ENCODE measurements around the gene SYNCRIP. TPM values are rescaled to one million over a fixed set of nuclear protein-coding genes. Genes with fewer than 3 reads are reported as not detected.

SYNCRIP gene
- total and polyA plus RNA-seq, 2 of the 13 experiments (the other 11 are each of a cell fraction or from before 2014, with no cell fraction given), result 8.1 to 112 TPM

DNA sequence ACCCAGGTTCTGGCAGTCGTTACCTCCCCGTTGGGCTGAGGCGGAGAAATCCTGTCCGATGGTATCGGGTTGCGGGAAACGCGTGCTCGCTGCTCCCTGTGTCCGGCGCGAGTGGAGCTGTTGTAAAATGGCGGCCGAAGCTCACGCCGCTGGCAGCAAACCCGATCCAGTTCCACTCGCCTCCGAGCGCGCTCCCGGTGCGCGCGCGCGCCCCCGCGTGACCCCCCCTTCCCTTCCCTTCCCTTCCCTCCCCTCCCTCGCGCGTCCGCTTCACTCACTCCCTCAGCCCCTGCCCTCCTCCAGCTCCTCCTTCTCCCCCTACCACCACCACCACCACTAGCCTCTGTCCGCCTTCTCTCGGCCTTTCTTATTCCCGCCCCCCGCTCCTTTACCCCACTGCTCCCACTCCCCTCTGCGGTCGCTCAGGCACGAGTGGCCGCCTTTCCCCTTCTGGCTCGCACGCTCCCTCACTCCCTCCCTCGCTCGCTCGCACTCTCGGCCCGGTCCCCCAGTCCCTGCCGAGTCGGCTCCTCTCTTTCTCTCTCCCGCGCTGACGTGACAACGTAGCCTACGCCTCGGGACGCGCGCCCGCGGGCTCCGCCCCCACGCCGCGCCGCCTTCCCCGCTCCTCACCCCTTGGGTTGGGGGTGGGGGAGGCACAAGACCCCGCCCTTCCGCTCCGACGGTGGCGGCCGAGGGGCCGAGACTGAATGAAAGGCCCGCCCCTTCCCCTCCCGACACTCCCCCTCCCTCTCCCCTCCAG lies at the start of gene SYNCRIP (continued):
- TF ChIP-seq ZNF496 (CRISPR knock-in tag; IDR thresholded peaks at IDR 0.05; ENCODE audit: insufficient replicate concordance), result no peak
- no peak for TF ChIP-seq RELA (CRISPR knock-in tag; IDR thresholded peaks at IDR 0.05)
- no peak for TF ChIP-seq TBL1XR1 (IDR thresholded peaks at IDR 0.05; ENCODE audit: borderline replicate concordance, low read length, partially characterized antibody)
- TF ChIP-seq, protein P1, sequence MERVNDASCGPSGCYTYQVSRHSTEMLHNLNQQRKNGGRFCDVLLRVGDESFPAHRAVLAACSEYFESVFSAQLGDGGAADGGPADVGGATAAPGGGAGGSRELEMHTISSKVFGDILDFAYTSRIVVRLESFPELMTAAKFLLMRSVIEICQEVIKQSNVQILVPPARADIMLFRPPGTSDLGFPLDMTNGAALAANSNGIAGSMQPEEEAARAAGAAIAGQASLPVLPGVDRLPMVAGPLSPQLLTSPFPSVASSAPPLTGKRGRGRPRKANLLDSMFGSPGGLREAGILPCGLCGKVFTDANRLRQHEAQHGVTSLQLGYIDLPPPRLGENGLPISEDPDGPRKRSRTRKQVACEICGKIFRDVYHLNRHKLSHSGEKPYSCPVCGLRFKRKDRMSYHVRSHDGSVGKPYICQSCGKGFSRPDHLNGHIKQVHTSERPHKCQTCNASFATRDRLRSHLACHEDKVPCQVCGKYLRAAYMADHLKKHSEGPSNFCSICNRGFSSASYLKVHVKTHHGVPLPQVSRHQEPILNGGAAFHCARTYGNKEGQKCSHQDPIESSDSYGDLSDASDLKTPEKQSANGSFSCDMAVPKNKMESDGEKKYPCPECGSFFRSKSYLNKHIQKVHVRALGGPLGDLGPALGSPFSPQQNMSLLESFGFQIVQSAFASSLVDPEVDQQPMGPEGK (CRISPR knock-in tag; IDR thresholded peaks at IDR 0.05), result peak; percentile 87
- peak; percentile 66 for TF ChIP-seq ZNF773 (CRISPR knock-in tag; IDR thresholded peaks at IDR 0.05; ENCODE audit: borderline replicate concordance)
- TF ChIP-seq ELF4 (CRISPR knock-in tag; IDR thresholded peaks at IDR 0.05; ENCODE audit: borderline replicate concordance), result no peak
- TF ChIP-seq, protein P2, sequence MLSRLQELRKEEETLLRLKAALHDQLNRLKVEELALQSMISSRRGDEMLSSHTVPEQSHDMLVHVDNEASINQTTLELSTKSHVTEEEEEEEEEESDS (CRISPR knock-in tag; IDR thresholded peaks at IDR 0.05; ENCODE audit: borderline replicate concordance), result no peak
- TF ChIP-seq, protein P3, sequence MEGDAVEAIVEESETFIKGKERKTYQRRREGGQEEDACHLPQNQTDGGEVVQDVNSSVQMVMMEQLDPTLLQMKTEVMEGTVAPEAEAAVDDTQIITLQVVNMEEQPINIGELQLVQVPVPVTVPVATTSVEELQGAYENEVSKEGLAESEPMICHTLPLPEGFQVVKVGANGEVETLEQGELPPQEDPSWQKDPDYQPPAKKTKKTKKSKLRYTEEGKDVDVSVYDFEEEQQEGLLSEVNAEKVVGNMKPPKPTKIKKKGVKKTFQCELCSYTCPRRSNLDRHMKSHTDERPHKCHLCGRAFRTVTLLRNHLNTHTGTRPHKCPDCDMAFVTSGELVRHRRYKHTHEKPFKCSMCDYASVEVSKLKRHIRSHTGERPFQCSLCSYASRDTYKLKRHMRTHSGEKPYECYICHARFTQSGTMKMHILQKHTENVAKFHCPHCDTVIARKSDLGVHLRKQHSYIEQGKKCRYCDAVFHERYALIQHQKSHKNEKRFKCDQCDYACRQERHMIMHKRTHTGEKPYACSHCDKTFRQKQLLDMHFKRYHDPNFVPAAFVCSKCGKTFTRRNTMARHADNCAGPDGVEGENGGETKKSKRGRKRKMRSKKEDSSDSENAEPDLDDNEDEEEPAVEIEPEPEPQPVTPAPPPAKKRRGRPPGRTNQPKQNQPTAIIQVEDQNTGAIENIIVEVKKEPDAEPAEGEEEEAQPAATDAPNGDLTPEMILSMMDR (CRISPR knock-in tag; IDR thresholded peaks at IDR 0.05), result peak; percentile 17; the same call in 1 of the 2 replicates
- TF ChIP-seq, protein P4, sequence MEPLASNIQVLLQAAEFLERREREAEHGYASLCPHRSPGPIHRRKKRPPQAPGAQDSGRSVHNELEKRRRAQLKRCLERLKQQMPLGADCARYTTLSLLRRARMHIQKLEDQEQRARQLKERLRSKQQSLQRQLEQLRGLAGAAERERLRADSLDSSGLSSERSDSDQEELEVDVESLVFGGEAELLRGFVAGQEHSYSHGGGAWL (CRISPR knock-in tag; IDR thresholded peaks at IDR 0.05), result 0 out of 2 replicates have a peak, but pooled peaks have one; percentile 67
- TF ChIP-seq, protein P5, sequence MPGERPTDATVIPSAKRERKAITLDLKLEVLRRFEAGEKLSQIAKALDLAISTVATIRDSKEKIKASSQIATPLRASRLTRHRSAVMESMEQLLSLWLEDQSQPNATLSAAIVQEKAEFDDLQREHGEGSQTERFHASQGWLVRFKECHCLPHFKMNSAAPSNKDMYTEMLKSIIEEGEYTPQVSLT (CRISPR knock-in tag; IDR thresholded peaks at IDR 0.05; ENCODE audit: borderline replicate concordance, low read depth), result no peak
- TF ChIP-seq ZFP41 (CRISPR knock-in tag; IDR thresholded peaks at IDR 0.05; ENCODE audit: borderline replicate concordance), result no peak
- peak; percentile 57; the same call in 1 of the 2 replicates for TF ChIP-seq GABPA (IDR thresholded peaks at IDR 0.05; ENCODE audit: low read depth, low read length)
- TF ChIP-seq GABPA (CRISPR knock-in tag; IDR thresholded peaks at IDR 0.05; ENCODE audit: low read depth), result peak; percentile 73
- TF ChIP-seq ASH2L (IDR thresholded peaks at IDR 0.05; ENCODE audit: insufficient read length, low read depth, low read length), result peak; percentile 31
- TF ChIP-seq, protein P6, sequence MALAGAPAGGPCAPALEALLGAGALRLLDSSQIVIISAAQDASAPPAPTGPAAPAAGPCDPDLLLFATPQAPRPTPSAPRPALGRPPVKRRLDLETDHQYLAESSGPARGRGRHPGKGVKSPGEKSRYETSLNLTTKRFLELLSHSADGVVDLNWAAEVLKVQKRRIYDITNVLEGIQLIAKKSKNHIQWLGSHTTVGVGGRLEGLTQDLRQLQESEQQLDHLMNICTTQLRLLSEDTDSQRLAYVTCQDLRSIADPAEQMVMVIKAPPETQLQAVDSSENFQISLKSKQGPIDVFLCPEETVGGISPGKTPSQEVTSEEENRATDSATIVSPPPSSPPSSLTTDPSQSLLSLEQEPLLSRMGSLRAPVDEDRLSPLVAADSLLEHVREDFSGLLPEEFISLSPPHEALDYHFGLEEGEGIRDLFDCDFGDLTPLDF (CRISPR knock-in tag; IDR thresholded peaks at IDR 0.05), result no peak
- 0 out of 2 replicates have a peak, but pooled peaks have one; percentile 49 for TF ChIP-seq ZNF816 (CRISPR knock-in tag; IDR thresholded peaks at IDR 0.05; ENCODE audit: borderline replicate concordance)
- TF ChIP-seq ZFAT (CRISPR knock-in tag; conservative IDR thresholded peaks at IDR 0.05), result no peak
- TF ChIP-seq, protein P7, sequence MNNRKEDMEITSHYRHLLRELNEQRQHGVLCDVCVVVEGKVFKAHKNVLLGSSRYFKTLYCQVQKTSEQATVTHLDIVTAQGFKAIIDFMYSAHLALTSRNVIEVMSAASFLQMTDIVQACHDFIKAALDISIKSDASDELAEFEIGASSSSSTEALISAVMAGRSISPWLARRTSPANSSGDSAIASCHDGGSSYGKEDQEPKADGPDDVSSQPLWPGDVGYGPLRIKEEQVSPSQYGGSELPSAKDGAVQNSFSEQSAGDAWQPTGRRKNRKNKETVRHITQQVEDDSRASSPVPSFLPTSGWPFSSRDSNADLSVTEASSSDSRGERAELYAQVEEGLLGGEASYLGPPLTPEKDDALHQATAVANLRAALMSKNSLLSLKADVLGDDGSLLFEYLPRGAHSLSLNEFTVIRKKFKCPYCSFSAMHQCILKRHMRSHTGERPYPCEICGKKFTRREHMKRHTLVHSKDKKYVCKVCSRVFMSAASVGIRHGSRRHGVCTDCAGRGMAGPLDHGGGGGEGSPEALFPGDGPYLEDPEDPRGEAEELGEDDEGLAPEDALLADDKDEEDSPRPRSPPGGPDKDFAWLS (CRISPR knock-in tag; IDR thresholded peaks at IDR 0.05; ENCODE audit: borderline replicate concordance), result no peak
- TF ChIP-seq ZNF263 (CRISPR knock-in tag; IDR thresholded peaks at IDR 0.05), result peak; percentile 76
- TF ChIP-seq ZNF547 (CRISPR knock-in tag; IDR thresholded peaks at IDR 0.05), result no peak; the same call in 1 of the 2 replicates

Data from HepG2 (cell line).